ENCODE data around the gene GAP43.

- TF ChIP-seq EZH2phosphoT487 (IDR thresholded peaks at IDR 0.05; ENCODE audit: borderline replicate concordance), result no peak
- TF ChIP-seq CTCF (conservative IDR thresholded peaks at IDR 0.05; ENCODE audit: low read length), result no peak
Measured at GRCh38 chr3:115706311-115706829, 83.1 kb downstream of the GAP43 start.

Measured in Loucy (cell line).